Activated T-helper 1 cell treated with anti-CD3 and anti-CD28 coated beads, Interleukin-12 subunit alpha, Interleukin-12 subunit beta, Interleukin-2, Interleukin-4 antibody, amounts not matched to agents 30 ng/mL and 10 ng/mL and 1 ng/mL, durations not matched to agents 14 hours and 24 hours and 36 hours (primary cell): ENCODE measurements around the gene C2orf66. TPM values are rescaled to one million over a fixed set of nuclear protein-coding genes. Genes with fewer than 3 reads are reported as not detected.

Experiments used
- DNase-seq: peaks from one replicate; pipeline ENCODE4 v3.0.0; 2021; ENCODE audit warnings: low spot score
- H3K27ac Mint-ChIP-seq: one replicate; pipeline ENCODE4 v1.8.0; 2021; ENCODE audit warnings: mild to moderate bottlenecking, mixed read lengths
- H3K27me3 Mint-ChIP-seq: one replicate; pipeline ENCODE4 v1.8.0; 2022; ENCODE audit warnings: mild to moderate bottlenecking, moderate library complexity, mixed read lengths; ENCODE audit not compliant: insufficient read depth
- H3K36me3 Mint-ChIP-seq: one replicate; pipeline ENCODE4 v1.8.0; 2021; ENCODE audit warnings: low read depth, mixed read lengths
- H3K4me1 Mint-ChIP-seq: one replicate; pipeline ENCODE4 v1.8.0; 2021; ENCODE audit warnings: low read depth, mixed read lengths
- H3K4me3 Mint-ChIP-seq: one replicate; pipeline ENCODE4 v1.8.0; 2021; ENCODE audit warnings: mild to moderate bottlenecking, moderate library complexity, mixed read lengths
- H3K9me3 Mint-ChIP-seq: one replicate; pipeline ENCODE4 v1.8.0; 2021; ENCODE audit warnings: mixed read lengths
- intact Hi-C: fragments of 100-400 bp; cut with micrococcal nuclease; formaldehyde crosslinking; loops from one replicate; pipeline ENCODE4 v1.15.1; 2024
- total RNA-seq: library from RNA; stranded (reverse); gene quantifications from 2 replicates; pipeline ENCODE4 v1.2.3, GENCODE V29; 2022

Gene C2orf66
- total RNA-seq, 1 donor from 2014 or later = 0.18 TPM

GRCh38 chr2:196821195-196821594, 12.0 kb upstream of the C2orf66 start:
- H3K36me3 Mint-ChIP-seq = peaks cover 19% of the 10 kb centered on the region
- intact Hi-C loops = no loop called here
- peaks cover 26% of the 10 kb centered on the region for H3K9me3 Mint-ChIP-seq
- H3K27ac Mint-ChIP-seq = no peak overlapping the region
- no peak for DNase-seq
- no peaks in the 10 kb centered on the region for H3K4me1 Mint-ChIP-seq
- no peak overlapping the region for H3K4me3 Mint-ChIP-seq
- no peaks in the 10 kb centered on the region for H3K27me3 Mint-ChIP-seq

- Mint-ChIP-seq H3K9me3 (no peaks in the 10 kb centered on the region), H3K4me1 (no peaks in the 10 kb centered on the region), H3K27me3 (peaks cover 6% of the 10 kb centered on the region), H3K27ac (no peak overlapping the region), H3K36me3 (peaks cover 3% of the 10 kb centered on the region), H3K4me3 (no peak overlapping the region)
- DNase-seq = no peak
- intact Hi-C loops = no loop called here
These were observed 981 bp downstream of the C2orf66 start for GRCh38 chr2:196808083-196808665.

GRCh38 chr2:196804381-196804780, 4.8 kb downstream of the C2orf66 start:
- H3K4me3 Mint-ChIP-seq = no peak overlapping the region
- peaks cover 2% of the 10 kb centered on the region for H3K27me3 Mint-ChIP-seq
- H3K9me3 Mint-ChIP-seq = no peaks in the 10 kb centered on the region
- H3K4me1 Mint-ChIP-seq = peaks cover 11% of the 10 kb centered on the region
- DNase-seq = no peak
- H3K27ac Mint-ChIP-seq = no peak overlapping the region
- peaks cover 5% of the 10 kb centered on the region for H3K36me3 Mint-ChIP-seq
- intact Hi-C loops = no loop called here

- H3K4me3 Mint-ChIP-seq = no peak overlapping the region
- intact Hi-C loops = no loop called here
- peaks cover 11% of the 10 kb centered on the region for H3K4me1 Mint-ChIP-seq
- H3K9me3 Mint-ChIP-seq = no peaks in the 10 kb centered on the region
- no peak overlapping the region for H3K27ac Mint-ChIP-seq
- peaks cover 4% of the 10 kb centered on the region for H3K36me3 Mint-ChIP-seq
- no peak for DNase-seq
- peaks cover 2% of the 10 kb centered on the region for H3K27me3 Mint-ChIP-seq
These were observed 6.8 kb downstream of the C2orf66 start for GRCh38 chr2:196802401-196802800.

- Mint-ChIP-seq H3K36me3 (peaks cover 10% of the 10 kb centered on the region), H3K4me3 (no peak overlapping the region), H3K27ac (no peak overlapping the region), H3K9me3 (no peaks in the 10 kb centered on the region), H3K4me1 (peaks cover 18% of the 10 kb centered on the region), H3K27me3 (peaks cover 2% of the 10 kb centered on the region)
- intact Hi-C loops = no loop called here
- no peak for DNase-seq
These were observed 7.4 kb downstream of the C2orf66 start for GRCh38 chr2:196801674-196802261.

- intact Hi-C loops = loop anchor here (1.0 kb wide), 4 partner anchors 16 to 189 kb away; partner anchors contain the start of gene CCDC150
- Mint-ChIP-seq H3K4me3 (peak overlapping the region; percentile 96), H3K4me1 (peaks cover 31% of the 10 kb centered on the region), H3K36me3 (peaks cover 20% of the 10 kb centered on the region), H3K9me3 (no peaks in the 10 kb centered on the region), H3K27ac (peak overlapping the region; percentile 93), H3K27me3 (peaks cover 2% of the 10 kb centered on the region)
- DNase-seq = no peak
These were observed 10.2 kb downstream of the C2orf66 start for GRCh38 chr2:196798980-196799379.

GRCh38 chr2:196792865-196793264, 16.3 kb downstream of the C2orf66 start:
- no peaks in the 10 kb centered on the region for H3K9me3 Mint-ChIP-seq
- peaks cover 21% of the 10 kb centered on the region for H3K4me1 Mint-ChIP-seq
- intact Hi-C loops = no loop called here
- H3K4me3 Mint-ChIP-seq = no peak overlapping the region
- DNase-seq = no peak
- H3K27me3 Mint-ChIP-seq = no peaks in the 10 kb centered on the region
- no peak overlapping the region for H3K27ac Mint-ChIP-seq
- peaks cover 50% of the 10 kb centered on the region for H3K36me3 Mint-ChIP-seq

GRCh38 chr2:196783431-196784094, 25.6 kb downstream of the C2orf66 start:
- H3K9me3 Mint-ChIP-seq = no peaks in the 10 kb centered on the region
- H3K4me3 Mint-ChIP-seq = peak overlapping the region; percentile 12
- peaks cover 22% of the 10 kb centered on the region for H3K4me1 Mint-ChIP-seq
- H3K27me3 Mint-ChIP-seq = no peaks in the 10 kb centered on the region
- H3K27ac Mint-ChIP-seq = peak overlapping the region; percentile 80
- DNase-seq = no peak
- intact Hi-C loops = loop anchor here (1.0 to 10.0 kb wide), 6 partner anchors 16 to 921 kb away; partner anchors contain the start of genes GTF3C3, MARS2 and PGAP1
- peaks cover 41% of the 10 kb centered on the region for H3K36me3 Mint-ChIP-seq

GRCh38 chr2:196767101-196767500, 42.1 kb downstream of the C2orf66 start:
- Mint-ChIP-seq H3K27ac (no peak overlapping the region), H3K27me3 (no peaks in the 10 kb centered on the region), H3K4me3 (no peak overlapping the region), H3K9me3 (no peaks in the 10 kb centered on the region), H3K4me1 (no peaks in the 10 kb centered on the region), H3K36me3 (peaks cover 34% of the 10 kb centered on the region)
- no peak for DNase-seq
- intact Hi-C loops = no loop called here

GRCh38 chr2:196759378-196759706, 49.8 kb downstream of the C2orf66 start:
- H3K27ac Mint-ChIP-seq = no peak overlapping the region
- no peaks in the 10 kb centered on the region for H3K27me3 Mint-ChIP-seq
- H3K4me3 Mint-ChIP-seq = no peak overlapping the region
- H3K4me1 Mint-ChIP-seq = no peaks in the 10 kb centered on the region
- DNase-seq = no peak
- peaks cover 27% of the 10 kb centered on the region for H3K36me3 Mint-ChIP-seq
- intact Hi-C loops = loop anchor here (10.0 kb wide), 1 partner anchor 225 kb away; no protein-coding TSS in a partner anchor
- peaks cover 25% of the 10 kb centered on the region for H3K9me3 Mint-ChIP-seq

GRCh38 chr2:196758474-196759377, 50.4 kb downstream of the C2orf66 start:
- Mint-ChIP-seq H3K27ac (no peak overlapping the region), H3K27me3 (no peaks in the 10 kb centered on the region), H3K9me3 (peaks cover 31% of the 10 kb centered on the region), H3K36me3 (peaks cover 27% of the 10 kb centered on the region), H3K4me1 (no peaks in the 10 kb centered on the region), H3K4me3 (no peak overlapping the region)
- intact Hi-C loops = loop anchor here (10.0 kb wide), 1 partner anchor 224 kb away; no protein-coding TSS in a partner anchor
- no peak for DNase-seq
